Aorta (tissue), 5 donors: ENCODE measurements around the gene COL10A1. TPM values are rescaled to one million over a fixed set of nuclear protein-coding genes. Genes with fewer than 3 reads are reported as not detected.

ENCODE experiments used
- ATAC-seq: fragments of 200-7000 bp; cut with Tn5 transposase; one replicate; pipeline ENCODE4 v1.9.1; 2022; ENCODE audit warnings: moderate library complexity; ENCODE audit not compliant: low FRiP score
- DNase-seq, 2 donors: peaks; one replicate each; pipeline ENCODE4 v3.0.0-alpha.2; 2020
- H3K27ac ChIP-seq, 2 donors: one replicate each; pipeline ENCODE4 v1.5.1; 2013; ENCODE audit warnings: low read length in 2 of 2, mild to moderate bottlenecking in 2 of 2, moderate library complexity in 2 of 2, control low read depth in 1 of 2, inconsistent platforms in 1 of 2, low read depth in 1 of 2
- H3K27me3 ChIP-seq, 2 donors: one replicate each; pipeline ENCODE4 v1.6.1; 2013; ENCODE audit warnings: control low read depth in 1 of 2, low read length in 1 of 2, mild to moderate bottlenecking in 1 of 2, moderate library complexity in 1 of 2; ENCODE audit not compliant: insufficient read depth in 2 of 2, control insufficient read depth in 1 of 2
- H3K36me3 ChIP-seq, 2 donors: one replicate each; pipeline ENCODE4 v1.6.1; 2013; ENCODE audit warnings: control low read depth in 1 of 2, low read length in 1 of 2, mild to moderate bottlenecking in 1 of 2; ENCODE audit not compliant: insufficient read depth in 2 of 2, control insufficient read depth in 1 of 2
- H3K4me1 ChIP-seq, 2 donors: one replicate each; pipeline ENCODE4 v1.6.1; 2013; ENCODE audit warnings: low read length in 2 of 2, control low read depth in 1 of 2, mild to moderate bottlenecking in 1 of 2, moderate library complexity in 1 of 2; ENCODE audit not compliant: insufficient read depth in 2 of 2, control insufficient read depth in 1 of 2
- H3K4me3 ChIP-seq, 2 donors: one replicate each; pipeline ENCODE4 v1.5.1; 2013; ENCODE audit warnings: low read length in 2 of 2, control low read depth in 1 of 2, mild to moderate bottlenecking in 1 of 2
- H3K9me3 ChIP-seq: one replicate; pipeline ENCODE4 v1.6.1; 2013; ENCODE audit warnings: mild to moderate bottlenecking, low read length; ENCODE audit not compliant: control insufficient read depth
- WGBS, 2 donors: extraction: QIAGEN DNeasy Blood & Tissue Kit; methylation state at CpG; one replicate each; pipeline ENCODE4 v1.1.7; 2013; 5-methylcytosine and 5-hydroxymethylcytosine counted together
- intact Hi-C, 2 donors: fragments of 100-400 bp; cut with DNase I; formaldehyde crosslinking; loops; one replicate each; pipeline versions ENCODE4 v1.14.2 to v1.15.0; 2022
- polyA plus RNA-seq, 2 donors: library from polyadenylated mRNA; stranded (reverse); fragments of 200-250 nt; gene quantifications; one replicate each; pipeline ENCODE4 v1.2.3, GENCODE V29; 2013
- total RNA-seq, 2 donors: library from RNA; stranded (reverse); fragmentation: NEBNext Ultra II Directional; extraction: Animal tissue kit (Norgen Biotek cat#: 25700); gene quantifications; one replicate each; pipeline ENCODE4 v1.2.1, GENCODE V29; 2021
- donor health status: healthy with polysubstance abuse.
- donor health status: Bipolar disorder and iron deficiency.
- donor health status: DM: no; HTN: no; CAD: no.
- donor health status: DM: no; HTN: no; CAD: no.
- donor health status: DM: yes; HTN: yes; CAD: no.

Gene COL10A1
- total and polyA plus RNA-seq, 4 donors, result 0.99 TPM; not detected in 3

DNA sequence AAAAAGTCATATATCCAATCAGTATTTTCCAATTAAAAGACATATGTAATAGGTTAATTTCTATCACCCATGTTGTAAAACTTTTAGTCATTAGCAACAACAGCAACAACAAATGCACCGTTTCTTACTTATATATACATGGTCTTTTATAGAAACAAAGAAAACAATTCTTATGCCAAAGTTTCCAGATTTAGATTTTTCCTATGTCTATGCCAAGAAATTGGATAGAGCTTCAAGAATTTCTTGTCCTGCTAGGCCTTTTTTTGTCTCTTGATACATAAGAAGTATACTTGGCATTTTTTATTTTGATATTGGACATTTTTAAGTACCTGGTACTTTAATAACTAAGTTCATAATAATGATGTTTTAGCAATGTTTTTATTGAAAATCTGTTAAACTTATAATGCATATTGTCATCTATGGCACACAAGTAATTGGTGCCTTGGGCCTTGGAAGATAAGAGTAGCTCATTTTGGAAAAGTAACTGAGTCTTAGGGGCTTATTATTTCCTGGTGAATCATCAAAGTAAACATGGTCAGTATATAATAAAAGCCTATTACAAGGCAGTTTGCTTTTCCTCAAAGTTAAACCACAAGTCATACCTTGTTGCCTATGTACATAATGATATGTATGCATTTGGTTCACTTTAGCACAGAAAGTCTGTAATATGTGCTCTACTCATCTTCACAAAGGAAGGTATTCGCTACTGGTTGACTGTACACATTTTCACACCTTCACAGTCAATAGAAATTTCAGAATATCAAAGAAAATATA, 55.1 kb downstream of the COL10A1 start:
- H3K9me3 ChIP-seq, result no peaks in the 10 kb centered on the region
- DNase-seq, result no peak
- no peaks in the 10 kb centered on the region for H3K36me3 ChIP-seq
- H3K27ac ChIP-seq, result peak overlapping the region in 1 of 2 donors; percentile 67
- peaks cover 3 to 17% of the 10 kb centered on the region in 2 donors for H3K4me1 ChIP-seq
- no peak for ATAC-seq
- intact Hi-C loops, result no loop called here
- 47 to 49% methylated on average over 2 of the region's 2 CpGs for WGBS, 2 donors
- H3K27me3 ChIP-seq, result no peaks in the 10 kb centered on the region
- H3K4me3 ChIP-seq, result no peak overlapping the region

DNA sequence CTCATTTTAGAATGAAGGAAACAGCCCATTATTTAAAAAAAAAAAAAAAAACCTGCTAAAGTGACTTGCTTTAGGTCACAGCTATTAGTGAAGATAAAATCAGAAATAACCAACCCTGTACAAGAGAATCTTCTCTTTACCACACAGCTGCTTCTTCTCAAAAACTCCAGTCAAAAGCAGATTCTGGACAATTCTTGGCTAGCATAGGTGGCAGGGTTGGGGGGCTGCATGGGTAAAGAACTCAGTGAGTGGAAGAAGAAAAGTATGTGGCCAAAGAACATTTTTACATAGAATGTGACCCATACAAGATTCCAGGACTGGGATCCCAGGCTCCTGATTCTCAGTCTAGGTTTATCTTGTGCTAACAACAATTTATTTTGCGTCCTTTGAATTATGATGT, 55.8 kb downstream of the COL10A1 start:
- peak overlapping the region in 1 of 2 donors; percentile 19 for H3K27ac ChIP-seq
- H3K4me1 ChIP-seq, result peaks cover 3 to 17% of the 10 kb centered on the region in 2 donors
- H3K9me3 ChIP-seq, result no peaks in the 10 kb centered on the region
- no peak overlapping the region for H3K4me3 ChIP-seq
- no peaks in the 10 kb centered on the region for H3K36me3 ChIP-seq
- DNase-seq (no peak), ATAC-seq (no peak)
- WGBS, 2 donors, result 46 to 61% methylated on average over 1 of the region's 1 CpG
- H3K27me3 ChIP-seq, result no peaks in the 10 kb centered on the region
- intact Hi-C loops, result no loop called here

Other genes starting within 250 kb of the COL10A1 start
- gene FRK, start 65.2 kb downstream of the COL10A1 start, total RNA-seq, result 10 to 100 TPM in 1 of 2 donors, 1 to 10 TPM in 1; 9.3 to 18.3 TPM
- gene FRK, start 65.2 kb downstream of the COL10A1 start, polyA plus RNA-seq, result 1 to 10 TPM; 1.8 to 2.8 TPM
- 10 to 100 TPM; 42.9 to 47.5 TPM for gene NT5DC1, start 25.3 kb downstream of the COL10A1 start, total RNA-seq
- gene NT5DC1, start 25.3 kb downstream of the COL10A1 start, polyA plus RNA-seq, result 10 to 100 TPM; 17.0 to 33.2 TPM
- 10 to 100 TPM; 15.7 to 18.4 TPM for gene TSPYL4, start 127.9 kb upstream of the COL10A1 start, total RNA-seq
- gene TSPYL4, start 127.9 kb upstream of the COL10A1 start, polyA plus RNA-seq, result 10 to 100 TPM; 10.5 to 19.1 TPM
- 10 to 100 TPM; 77.2 to 78.0 TPM for gene TSPYL1, start 153.8 kb upstream of the COL10A1 start, total RNA-seq
- 10 to 100 TPM; 30.8 to 32.2 TPM for gene TSPYL1, start 153.8 kb upstream of the COL10A1 start, polyA plus RNA-seq
- 10 to 100 TPM; 49.8 to 96.7 TPM for gene DSE, start 244.8 kb upstream of the COL10A1 start, total RNA-seq
- 10 to 100 TPM in 1 of 2 donors, 1 to 10 TPM in 1; 8.5 to 15.9 TPM for gene DSE, start 244.8 kb upstream of the COL10A1 start, polyA plus RNA-seq